WTC11 (cell line): ENCODE data around the gene SLC9A7. TPM values are rescaled to one million over a fixed set of nuclear protein-coding genes. Genes with fewer than 3 reads are reported as not detected.

Source experiments
- ATAC-seq: fragments of 200-7000 bp; cut with Tn5 transposase; 2 replicates; pipeline ENCODE4 v1.10.0; 2021; ENCODE audit warnings: mild to moderate bottlenecking, moderate library complexity
- CTCF ChIA-PET: fragments of 300-600 bp; sonication (Branson Sonifier 250); formaldehyde crosslinking; loops from one replicate; lab custom pipeline; 2021; ENCODE audit warnings: antibody characterized with exemption; lab: Charles Lee
- POLR2A ChIA-PET: fragments of 350-600 bp; sonication (Branson Sonifier 250); formaldehyde crosslinking; loops from one replicate; lab custom pipeline; 2021; ENCODE audit warnings: antibody characterized with exemption; lab: Charles Lee
- DNase-seq: peaks from one replicate; pipeline ENCODE4 v3.0.0; 2021; ENCODE audit warnings: low spot score
- H3K27ac Mint-ChIP-seq: 2 replicates; pipeline ENCODE4 v1.8.0; 2021; ENCODE audit warnings: mixed read lengths
- H3K27me3 Mint-ChIP-seq: 2 replicates; pipeline ENCODE4 v1.8.0; 2021; ENCODE audit warnings: low read depth, mild to moderate bottlenecking, moderate library complexity, mixed read lengths
- H3K36me3 Mint-ChIP-seq: 2 replicates; pipeline ENCODE4 v1.8.0; 2021; ENCODE audit warnings: mixed read lengths
- H3K4me1 Mint-ChIP-seq: 2 replicates; pipeline ENCODE4 v1.8.0; 2022; ENCODE audit warnings: mixed read lengths
- H3K4me3 Mint-ChIP-seq: 2 replicates; pipeline ENCODE4 v1.8.0; 2021; ENCODE audit warnings: mild to moderate bottlenecking, moderate library complexity, mixed read lengths
- H3K9me3 Mint-ChIP-seq: 2 replicates; pipeline ENCODE4 v1.8.0; 2021; ENCODE audit warnings: mixed read lengths
- ATF1 ChIP-seq: sonication (generic); formaldehyde crosslinking; IDR thresholded peaks from 2 replicates; pipeline ENCODE4 v1.8.1; 2023; ENCODE audit warnings: mild to moderate bottlenecking, moderate library complexity, missing genetic modification reagents
- ATF6 ChIP-seq: sonication (generic); formaldehyde crosslinking; IDR thresholded peaks from 2 replicates; pipeline ENCODE4 v1.8.1; 2023; ENCODE audit warnings: mild to moderate bottlenecking, missing genetic modification reagents
- CTCF ChIP-seq: fragments of 200-600 bp; IDR thresholded peaks from 2 replicates; pipeline ENCODE4 v1.8.0; 2022; ENCODE audit warnings: antibody characterized with exemption
- FOXK1 ChIP-seq: sonication (generic); formaldehyde crosslinking; IDR thresholded peaks from 2 replicates; pipeline ENCODE4 v1.8.0; 2022; ENCODE audit warnings: mild to moderate bottlenecking, moderate library complexity, missing genetic modification reagents
- FOXP1 ChIP-seq: sonication (generic); formaldehyde crosslinking; IDR thresholded peaks from 2 replicates; pipeline ENCODE4 v1.8.0; 2022; ENCODE audit warnings: missing genetic modification reagents, mild to moderate bottlenecking, moderate library complexity, borderline replicate concordance
- HMGXB4 ChIP-seq: sonication (generic); formaldehyde crosslinking; IDR thresholded peaks from 2 replicates; pipeline ENCODE4 v1.8.1; 2023; ENCODE audit warnings: mild to moderate bottlenecking, moderate library complexity, missing genetic modification reagents
- NFATC4 ChIP-seq: fragments of 250-450 bp; sonication (Bioruptor Pico); IDR thresholded peaks from 2 replicates; pipeline ENCODE4 v1.9.0; 2021; ENCODE audit warnings: mild to moderate bottlenecking
- NFE2L1 ChIP-seq: sonication (generic); formaldehyde crosslinking; IDR thresholded peaks from 2 replicates; pipeline ENCODE4 v1.8.1; 2023; ENCODE audit warnings: missing genetic modification reagents
- PRRX2 ChIP-seq: fragments of 250-450 bp; sonication (Bioruptor Pico); IDR thresholded peaks from 2 replicates; pipeline ENCODE4 v1.8.0; 2021; ENCODE audit warnings: mild to moderate bottlenecking
- SP1 ChIP-seq: sonication (generic); formaldehyde crosslinking; conservative IDR thresholded peaks from 2 replicates; pipeline ENCODE4 v1.8.1; 2022; ENCODE audit warnings: missing genetic modification reagents
- STAT6 ChIP-seq: sonication (generic); formaldehyde crosslinking; conservative IDR thresholded peaks from 2 replicates; pipeline ENCODE4 v1.8.1; 2023; ENCODE audit warnings: mild to moderate bottlenecking, low read depth, missing genetic modification reagents, moderate library complexity
- TCF7 ChIP-seq: sonication (generic); formaldehyde crosslinking; IDR thresholded peaks from 2 replicates; pipeline ENCODE4 v1.8.0; 2022; ENCODE audit warnings: mild to moderate bottlenecking, low read depth, missing genetic modification reagents, moderate library complexity
- ZNF138 ChIP-seq: sonication (generic); formaldehyde crosslinking; conservative IDR thresholded peaks from 2 replicates; pipeline ENCODE4 v1.8.1; 2022; ENCODE audit warnings: mild to moderate bottlenecking, moderate library complexity, missing genetic modification reagents
- ZNF219 ChIP-seq: sonication (generic); formaldehyde crosslinking; IDR thresholded peaks from 2 replicates; pipeline ENCODE4 v1.8.0; 2023; ENCODE audit warnings: missing genetic modification reagents, mild to moderate bottlenecking, borderline replicate concordance
- ZNF532 ChIP-seq: fragments of 250-450 bp; sonication (Bioruptor Pico); IDR thresholded peaks from 2 replicates; pipeline ENCODE4 v1.9.0; 2021; ENCODE audit warnings: mild to moderate bottlenecking, borderline replicate concordance
- total RNA-seq: library from RNA; stranded (reverse); gene quantifications from 3 replicates; pipeline ENCODE4 v1.2.3, GENCODE V29; 2021

The SLC9A7 gene
- total RNA-seq, 1 experiment from 2014 or later: 18.0 TPM

- peak; percentile 67 for ATAC-seq
- no peak overlapping the region for H3K27ac Mint-ChIP-seq
- no peak overlapping the region for H3K4me3 Mint-ChIP-seq
- CTCF ChIA-PET: interaction anchor here (1.0 kb wide), 1 partner anchor 33 kb away, joined by 5 read pairs; no protein-coding TSS in a partner anchor
- POLR2A ChIA-PET: no interaction called here
- peak; percentile 29; the same call in 1 of the 2 replicates for TF ChIP-seq CTCF
- no peak for TF ChIP-seq NFATC4 (CRISPR knock-in tag)
- TF ChIP-seq, all 79 proteins: peak for 1
- peaks cover 19% of the 10 kb centered on the region for H3K4me1 Mint-ChIP-seq
- H3K36me3 Mint-ChIP-seq: peaks cover 5% of the 10 kb centered on the region
- peak; percentile 22 for DNase-seq
- no peaks in the 10 kb centered on the region for H3K9me3 Mint-ChIP-seq
- H3K27me3 Mint-ChIP-seq: no peaks in the 10 kb centered on the region; the same call in 1 of the 2 replicates
Measured at GRCh38 chrX:46686003-46686645, 72.8 kb downstream of the SLC9A7 start.

GRCh38 chrX:46683048-46683447 lies 75.9 kb downstream of the SLC9A7 start:
- peaks cover 13% of the 10 kb centered on the region for H3K36me3 Mint-ChIP-seq
- TF ChIP-seq ATF1 (CRISPR knock-in tag) (no peak), HMGXB4 (CRISPR knock-in tag) (no peak), ZNF219 (CRISPR knock-in tag) (no peak), NFE2L1 (CRISPR knock-in tag) (no peak), ZNF138 (CRISPR knock-in tag) (no peak), SP1 (no peak), PRRX2 (CRISPR knock-in tag) (no peak), STAT6 (CRISPR knock-in tag) (no peak), ZNF532 (CRISPR knock-in tag) (no peak), FOXK1 (CRISPR knock-in tag) (no peak), ATF6 (CRISPR knock-in tag) (no peak), FOXP1 (CRISPR knock-in tag) (no peak), TCF7 (CRISPR knock-in tag) (no peak)
- TF ChIP-seq, all 79 proteins: peak for 0
- POLR2A ChIA-PET: no interaction called here
- CTCF ChIA-PET: interaction anchor here (1.0 kb wide), 1 partner anchor 29 kb away, joined by 4 read pairs; no protein-coding TSS in a partner anchor
- Mint-ChIP-seq H3K27me3 (no peaks in the 10 kb centered on the region; the same call in 1 of the 2 replicates), H3K9me3 (no peaks in the 10 kb centered on the region), H3K27ac (peak overlapping the region; percentile 57; the same call in 1 of the 2 replicates), H3K4me3 (no peak overlapping the region), H3K4me1 (peaks cover 20% of the 10 kb centered on the region)
- peak; percentile 9 for DNase-seq
- ATAC-seq: peak; percentile 60
